HFF-Myc (cell line): ENCODE data around the gene HOXB7.

ENCODE experiments used
- DNase-seq: peaks from one replicate; pipeline ENCODE4 v3.0.0-alpha.2; 2011; ENCODE audit warnings: low read depth; ENCODE audit errors: extremely low read depth
- H3K4me3 ChIP-seq: replicated peaks from 2 replicates; pipeline ENCODE4 v1.5.1; 2011; ENCODE audit warnings: low read depth, mild to moderate bottlenecking, control low read depth, low read length
- CTCF ChIP-seq: IDR thresholded peaks from 2 replicates; pipeline ENCODE4 v1.5.1; 2012; ENCODE audit warnings: mild to moderate bottlenecking, low read depth, low read length, control low read depth; ENCODE audit errors: missing control alignments

HOXB7 gene

GRCh38 chr17:48597528-48597777 is 13.4 kb downstream of the HOXB7 start:
- TF ChIP-seq CTCF = no peak
- no peak for DNase-seq
- H3K4me3 ChIP-seq = no peak overlapping the region; the same call in 1 of the 2 replicates

GRCh38 chr17:48596735-48597527 is 13.9 kb downstream of the HOXB7 start:
- DNase-seq = no peak
- H3K4me3 ChIP-seq = no peak overlapping the region
- no peak for TF ChIP-seq CTCF

- no peak for DNase-seq
- TF ChIP-seq CTCF = no peak
- H3K4me3 ChIP-seq = no peak overlapping the region
Measured at GRCh38 chr17:48596000-48596734, 14.7 kb downstream of the HOXB7 start.

GRCh38 chr17:48595278-48595999 is 15.4 kb downstream of the HOXB7 start:
- DNase-seq = no peak
- TF ChIP-seq CTCF = no peak
- no peak overlapping the region for H3K4me3 ChIP-seq

- no peak overlapping the region for H3K4me3 ChIP-seq
- no peak for TF ChIP-seq CTCF
- DNase-seq = no peak
Measured at GRCh38 chr17:48594538-48595277, 16.1 kb downstream of the HOXB7 start.

- no peak overlapping the region for H3K4me3 ChIP-seq
- TF ChIP-seq CTCF = peak; percentile 92
- DNase-seq = peak; percentile 38
Measured at GRCh38 chr17:48593840-48594537, 16.8 kb downstream of the HOXB7 start.
